BJ (cell line): ENCODE measurements around the gene DLG2. TPM values are rescaled to one million over a fixed set of nuclear protein-coding genes. Genes with fewer than 3 reads are reported as not detected.
A peak's percentile ranks its signal among the peaks of the same experiment; 100 is the strongest.

Experiments used
- CTCF ChIA-PET: fragments of 350-600 bp; formaldehyde crosslinking; extraction: SDS; loops from one replicate; lab custom pipeline; 2021; ENCODE audit warnings: antibody characterized with exemption, inconsistent platforms; lab: Yijun Ruan, JAX
- POLR2A ChIA-PET: fragments of 300-600 bp; sonication (Branson Sonifier 250); formaldehyde crosslinking; extraction: SDS; loops from one replicate; lab custom pipeline; 2021; ENCODE audit warnings: antibody characterized with exemption; lab: Charles Lee
- DNase-seq: peaks from one replicate; pipeline ENCODE4 v3.0.0-alpha.2; 2011; ENCODE audit warnings: low read depth
- H3K27me3 ChIP-seq: 2 replicates; pipeline ENCODE4 v1.6.0; 2011; ENCODE audit warnings: low read length; ENCODE audit not compliant: control insufficient read depth, insufficient read depth
- H3K36me3 ChIP-seq: 2 replicates; pipeline ENCODE4 v1.5.1; 2011; ENCODE audit warnings: low read length; ENCODE audit not compliant: control insufficient read depth, insufficient read depth
- H3K4me3 ChIP-seq: 2 replicates; pipeline ENCODE4 v1.5.1; 2011; ENCODE audit warnings: low read depth, mild to moderate bottlenecking, control low read depth, low read length
- CTCF ChIP-seq: IDR thresholded peaks from 2 replicates; pipeline ENCODE4 v1.5.1; 2011; ENCODE audit warnings: low read depth, mild to moderate bottlenecking, control low read depth, inconsistent platforms, low read length, moderate library complexity; ENCODE audit not compliant: insufficient read depth
- polyA plus RNA-seq: library from polyadenylated mRNA; depleted of rRNA; stranded (reverse); fragments of >200 nt; gene quantifications from 2 replicates; pipeline ENCODE4 v1.2.3, GENCODE V29; 2011

The DLG2 gene
- polyA plus RNA-seq, 1 experiment = 0.28 TPM

- ChIA-PET POLR2A (no interaction called here), CTCF (no interaction called here)
- H3K36me3 ChIP-seq = no peaks in the 10 kb centered on the region
- DNase-seq = no peak
- no peak for TF ChIP-seq CTCF
- H3K27me3 ChIP-seq = no peaks in the 10 kb centered on the region
- H3K4me3 ChIP-seq = no peak overlapping the region
Observed at GRCh38 chr11:84804041-84804440, 823.1 kb downstream of the DLG2 start.

- Histone ChIP-seq H3K36me3 (no peaks in the 10 kb centered on the region), H3K27me3 (no peaks in the 10 kb centered on the region), H3K4me3 (no peak overlapping the region)
- ChIA-PET CTCF (interaction anchor here (1.0 to 3.5 kb wide), 5 partner anchors 11 to 790 kb away, joined by 3 to 16 read pairs (median 5); no protein-coding TSS in a partner anchor), POLR2A (no interaction called here)
- peak; percentile 39 for TF ChIP-seq CTCF
- no peak for DNase-seq
Observed at GRCh38 chr11:84800755-84801346, 826.3 kb downstream of the DLG2 start.

GRCh38 chr11:84799112-84799511 lies 828.0 kb downstream of the DLG2 start:
- ChIA-PET CTCF (no interaction called here), POLR2A (no interaction called here)
- no peak for DNase-seq
- TF ChIP-seq CTCF = no peak
- Histone ChIP-seq H3K36me3 (no peaks in the 10 kb centered on the region), H3K27me3 (no peaks in the 10 kb centered on the region), H3K4me3 (no peak overlapping the region)

- no peak for DNase-seq
- CTCF ChIA-PET = no interaction called here
- Histone ChIP-seq H3K36me3 (no peaks in the 10 kb centered on the region), H3K27me3 (no peaks in the 10 kb centered on the region), H3K4me3 (no peak overlapping the region)
- TF ChIP-seq CTCF = no peak
- POLR2A ChIA-PET = no interaction called here
Observed at GRCh38 chr11:84795698-84796097, 831.4 kb downstream of the DLG2 start.

- POLR2A ChIA-PET = no interaction called here
- Histone ChIP-seq H3K4me3 (no peak overlapping the region), H3K27me3 (no peaks in the 10 kb centered on the region), H3K36me3 (no peaks in the 10 kb centered on the region)
- CTCF ChIA-PET = no interaction called here
- no peak for TF ChIP-seq CTCF
- DNase-seq = no peak
Observed at GRCh38 chr11:84794663-84795443, 832.3 kb downstream of the DLG2 start.
